IMR-90 (cell line): ENCODE measurements around the gene RYK. TPM values are rescaled to one million over a fixed set of nuclear protein-coding genes. Genes with fewer than 3 reads are reported as not detected.

Experiments used
- ATAC-seq: fragments of 200-7000 bp; cut with Tn5 transposase; 2 replicates; pipeline ENCODE4 v1.9.1; 2020; ENCODE audit warnings: low read depth, mild to moderate bottlenecking, moderate library complexity
- BruUV-seq: library from RNA; stranded (reverse); fragments of 400-500 nt; replicated peaks from 2 replicates; lab custom pipeline; 2021; lab: Mats Ljungman, UMichigan
- CTCF ChIA-PET: fragments of 300-600 bp; formaldehyde crosslinking; extraction: SDS; loops from one replicate; lab custom pipeline; 2021; ENCODE audit warnings: antibody characterized with exemption; lab: Yijun Ruan, JAX
- POLR2A ChIA-PET: fragments of 300-600 bp; sonication (Branson Sonifier 250); formaldehyde crosslinking; loops from one replicate; lab custom pipeline; 2022; ENCODE audit warnings: antibody characterized with exemption; ENCODE audit not compliant: unreplicated experiment; lab: Charles Lee
- DNase-seq: peaks from one replicate; pipeline ENCODE4 v3.0.0; 2013
- H2AFZ ChIP-seq: replicated peaks from 2 replicates; pipeline ENCODE3; 2013; ENCODE audit warnings: low read length, mild to moderate bottlenecking; ENCODE audit not compliant: poor library complexity
- H2AK5ac ChIP-seq: 2 replicates; pipeline ENCODE4 v1.6.1; 2013; ENCODE audit warnings: low read depth, low read length, inconsistent platforms
- H2AK9ac ChIP-seq: replicated peaks from 2 replicates; pipeline ENCODE3; 2013; ENCODE audit warnings: mild to moderate bottlenecking, low read depth, low read length, moderate library complexity; ENCODE audit not compliant: poor library complexity
- H2BK120ac ChIP-seq: 2 replicates; pipeline ENCODE4 v1.6.1; 2013; ENCODE audit warnings: low read depth, low read length, inconsistent platforms
- H2BK15ac ChIP-seq: 3 replicates; pipeline ENCODE4 v1.6.1; 2013; ENCODE audit warnings: low read depth, low read length, inconsistent platforms
- H2BK20ac ChIP-seq: 2 replicates; pipeline ENCODE4 v1.6.1; 2013; ENCODE audit warnings: low read depth, mild to moderate bottlenecking, inconsistent platforms, low read length, moderate library complexity
- H2BK5ac ChIP-seq: 2 replicates; pipeline ENCODE4 v1.6.1; 2013; ENCODE audit warnings: mild to moderate bottlenecking, low read depth, low read length, inconsistent platforms; ENCODE audit not compliant: poor library complexity, severe bottlenecking
- H3K14ac ChIP-seq: replicated peaks from 2 replicates; pipeline ENCODE4 v1.6.1; 2013; ENCODE audit warnings: low read depth, low read length, inconsistent platforms
- H3K18ac ChIP-seq: 2 replicates; pipeline ENCODE4 v1.6.1; 2013; ENCODE audit warnings: low read depth, low read length, control low read depth
- H3K23ac ChIP-seq: 2 replicates; pipeline ENCODE4 v1.6.1; 2013; ENCODE audit warnings: low read depth, low read length, inconsistent platforms
- H3K27ac ChIP-seq: 2 replicates; pipeline ENCODE4 v1.5.1; 2013; ENCODE audit warnings: mild to moderate bottlenecking, control low read depth, low read length; ENCODE audit not compliant: insufficient read depth
- H3K27me3 ChIP-seq: 2 replicates; pipeline ENCODE4 v1.6.1; 2013; ENCODE audit warnings: low read length; ENCODE audit not compliant: control insufficient read depth, insufficient read depth
- H3K36me3 ChIP-seq: 2 replicates; pipeline ENCODE4 v1.6.1; 2013; ENCODE audit warnings: low read length, mixed read lengths; ENCODE audit not compliant: control insufficient read depth, insufficient read depth
- H3K4ac ChIP-seq: 2 replicates; pipeline ENCODE4 v1.6.1; 2013; ENCODE audit warnings: low read depth, low read length, inconsistent platforms
- H3K4me1 ChIP-seq: 2 replicates; pipeline ENCODE4 v1.6.1; 2013; ENCODE audit warnings: low read length, mixed read lengths; ENCODE audit not compliant: control insufficient read depth, insufficient read depth
- H3K4me2 ChIP-seq: 2 replicates; pipeline ENCODE4 v1.6.1; 2013; ENCODE audit warnings: low read depth, mild to moderate bottlenecking, control low read depth, low read length, moderate library complexity
- H3K4me3 ChIP-seq: 2 replicates; pipeline ENCODE4 v1.5.1; 2013; ENCODE audit warnings: low read depth, mild to moderate bottlenecking, control low read depth, low read length, moderate library complexity; ENCODE audit not compliant: insufficient read depth
- H3K56ac ChIP-seq: 2 replicates; pipeline ENCODE4 v1.6.1; 2013; ENCODE audit warnings: low read length, inconsistent platforms; ENCODE audit not compliant: insufficient read depth; ENCODE audit errors: extremely low read depth
- H3K79me1 ChIP-seq, 2 experiments: 2 replicates each; pipeline ENCODE4 v1.6.1; 2013; ENCODE audit warnings: low read length in 2 of 2, inconsistent platforms in 1 of 2, low read depth in 1 of 2
- H3K9ac ChIP-seq: 2 replicates; pipeline ENCODE4 v1.6.1; 2013; ENCODE audit warnings: low read depth, low read length, control low read depth
- H3K9me1 ChIP-seq: 2 replicates; pipeline ENCODE4 v1.6.1; 2013; ENCODE audit warnings: low read length, inconsistent platforms; ENCODE audit not compliant: insufficient read depth
- H3K9me3 ChIP-seq: 2 replicates; pipeline ENCODE4 v1.6.1; 2013; ENCODE audit warnings: low read length; ENCODE audit not compliant: control insufficient read depth, insufficient read depth
- H4K20me1 ChIP-seq: 2 replicates; pipeline ENCODE4 v1.6.1; 2013; ENCODE audit warnings: low read length, inconsistent platforms; ENCODE audit not compliant: insufficient read depth
- H4K5ac ChIP-seq: 2 replicates; pipeline ENCODE4 v1.6.1; 2013; ENCODE audit warnings: mild to moderate bottlenecking, low read depth, low read length, control low read depth
- H4K8ac ChIP-seq, 2 experiments: 2 replicates each; pipeline ENCODE4 v1.6.1; 2013; ENCODE audit warnings: low read depth in 2 of 2, low read length in 2 of 2, control low read depth in 1 of 2, inconsistent platforms in 1 of 2
- H4K91ac ChIP-seq: 2 replicates; pipeline ENCODE4 v1.6.1; 2013; ENCODE audit warnings: low read depth, low read length, inconsistent platforms; ENCODE audit not compliant: insufficient read depth
- BHLHE40 ChIP-seq: fragments of 150-350 bp; IDR thresholded peaks from 2 replicates; pipeline ENCODE4 v1.6.1; 2016; ENCODE audit warnings: mild to moderate bottlenecking, low read depth, low read length
- CEBPB ChIP-seq: IDR thresholded peaks from 2 replicates; pipeline ENCODE4 v1.6.1; 2012; ENCODE audit warnings: low read depth, low read length, improper control_type of control experiment
- CHD1 ChIP-seq: IDR thresholded peaks from 2 replicates; pipeline ENCODE4 v1.6.1; 2012; ENCODE audit warnings: low read depth, low read length, improper control_type of control experiment
- FOS ChIP-seq: fragments of 150-350 bp; IDR thresholded peaks from 2 replicates; pipeline ENCODE4 v1.6.1; 2016; ENCODE audit warnings: low read depth, low read length
- MAFK ChIP-seq: IDR thresholded peaks from 2 replicates; pipeline ENCODE4 v1.6.1; 2012; ENCODE audit warnings: low read depth, low read length, improper control_type of control experiment
- MAZ ChIP-seq: IDR thresholded peaks from 2 replicates; pipeline ENCODE4 v1.6.1; 2012; ENCODE audit warnings: low read depth, mild to moderate bottlenecking, low read length, improper control_type of control experiment, moderate library complexity, borderline replicate concordance
- MXI1 ChIP-seq: IDR thresholded peaks from 2 replicates; pipeline ENCODE4 v1.6.1; 2012; ENCODE audit warnings: low read depth, mild to moderate bottlenecking, low read length, moderate library complexity, borderline replicate concordance
- NFE2L2 ChIP-seq: fragments of 150-350 bp; IDR thresholded peaks from 2 replicates; pipeline ENCODE4 v1.6.1; 2016; ENCODE audit warnings: low read depth, mild to moderate bottlenecking, low read length
- POLR2A ChIP-seq: IDR thresholded peaks from 2 replicates; pipeline ENCODE4 v1.6.1; 2012; ENCODE audit warnings: mild to moderate bottlenecking, low read depth, low read length
- RAD21 ChIP-seq: IDR thresholded peaks from 2 replicates; pipeline ENCODE4 v1.6.1; 2012; ENCODE audit warnings: low read length, improper control_type of control experiment
- RCOR1 ChIP-seq: IDR thresholded peaks from 2 replicates; pipeline ENCODE4 v1.6.1; 2012; ENCODE audit warnings: mild to moderate bottlenecking, low read length, improper control_type of control experiment; ENCODE audit not compliant: insufficient replicate concordance
- RFX5 ChIP-seq: IDR thresholded peaks from 2 replicates; pipeline ENCODE4 v1.8.0; 2012; ENCODE audit warnings: low read depth, mild to moderate bottlenecking, low read length, moderate library complexity
- SMC3 ChIP-seq: fragments of 150-350 bp; IDR thresholded peaks from 2 replicates; pipeline ENCODE4 v1.6.1; 2016; ENCODE audit warnings: low read depth, mild to moderate bottlenecking, antibody characterized with exemption, low read length, moderate library complexity
- dilution Hi-C: fragments of 300-500 bp; cut with HindIII; formaldehyde crosslinking; loops from one replicate; pipeline ENCODE4 v1.14.3; 2018; ENCODE audit warnings: low sequenced_read_pairs; ENCODE audit not compliant: unreplicated experiment
- in situ Hi-C: fragments of 300-500 bp; cut with MboI; formaldehyde crosslinking; loops from 3 replicates; pipeline ENCODE4 v1.14.3; 2019; ENCODE audit warnings: low sequenced_read_pairs, inconsistent platforms, mixed read lengths
- intact Hi-C: fragments of 100-400 bp; cut with micrococcal nuclease; formaldehyde crosslinking; loops from 2 replicates; pipeline ENCODE4 v1.10.0; 2022
- polyA plus RNA-seq, 3 experiments: library from polyadenylated mRNA; depleted of rRNA; stranded (reverse); fragments of >200 nt; gene quantifications; 2 replicates each; pipeline ENCODE4 v1.2.3, GENCODE V29; 2012; ENCODE audit warnings: low replicate concordance in 1 of 3
- total RNA-seq: library from RNA; depleted of rRNA; stranded (reverse); fragments of >200 nt; gene quantifications from 2 replicates; pipeline ENCODE4 v1.2.3, GENCODE V29; 2012
- TF ChIP-seq, protein P1 (sequence below): fragments of 150-350 bp; IDR thresholded peaks from 2 replicates; pipeline ENCODE4 v1.6.1; 2016; ENCODE audit warnings: low read depth, mild to moderate bottlenecking, low read length, moderate library complexity, borderline replicate concordance
- TF ChIP-seq, protein P2 (sequence below): fragments of 150-350 bp; IDR thresholded peaks from 2 replicates; pipeline ENCODE4 v1.6.1; 2017; ENCODE audit warnings: mild to moderate bottlenecking, antibody characterized with exemption, low read length, low read depth
- TF ChIP-seq, protein P3 (sequence below): conservative IDR thresholded peaks from 2 replicates; pipeline ENCODE4 v1.5.1; 2012; ENCODE audit warnings: mild to moderate bottlenecking, low read depth, low read length, improper control_type of control experiment

RYK gene
- total and polyA plus RNA-seq, 2 of the 4 experiments (the other 2 are of a cell fraction), result 42.4 to 106 TPM

DNA sequence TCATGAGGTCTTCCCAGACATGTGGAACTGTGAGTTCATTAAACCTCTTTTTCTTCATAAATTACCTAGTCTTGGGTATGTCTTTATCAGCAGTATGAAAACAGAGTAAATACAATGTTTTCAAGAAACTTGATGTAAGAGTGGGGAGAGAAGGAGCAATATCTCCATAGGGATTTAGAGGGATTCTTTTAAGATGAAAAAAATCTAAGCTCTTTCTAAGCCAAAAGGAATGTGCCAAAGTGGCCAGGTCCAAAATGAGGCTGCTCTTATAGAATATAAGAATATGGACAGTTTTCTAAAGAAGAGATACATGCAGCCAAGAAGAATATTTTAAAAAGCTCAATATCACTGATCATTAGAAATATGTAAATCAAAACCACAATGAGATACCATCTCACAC, 23.9 kb upstream of the RYK start:
- no TSS peak for BruUV-seq
- POLR2A ChIA-PET, result no interaction called here

More for the DNA sequence above, 23.9 kb upstream of the RYK start:
- H2BK20ac ChIP-seq, result no peak overlapping the region
- H2BK120ac ChIP-seq, result no peak overlapping the region
- no peak overlapping the region for H3K56ac ChIP-seq
- intact Hi-C loops (no loop called here), dilution Hi-C loops (no loop called here), in situ Hi-C loops (no loop called here)
- no peak overlapping the region for H3K4me2 ChIP-seq
- CTCF ChIA-PET, result no interaction called here
- DNase-seq (no peak), ATAC-seq (no peak)
- H3K23ac ChIP-seq, result no peak overlapping the region
- H4K5ac ChIP-seq, result no peak overlapping the region
- H2BK5ac ChIP-seq, result no peak overlapping the region
- no peak overlapping the region for H2AK9ac ChIP-seq
- no peak overlapping the region for H4K91ac ChIP-seq
- TF ChIP-seq, protein P1, sequence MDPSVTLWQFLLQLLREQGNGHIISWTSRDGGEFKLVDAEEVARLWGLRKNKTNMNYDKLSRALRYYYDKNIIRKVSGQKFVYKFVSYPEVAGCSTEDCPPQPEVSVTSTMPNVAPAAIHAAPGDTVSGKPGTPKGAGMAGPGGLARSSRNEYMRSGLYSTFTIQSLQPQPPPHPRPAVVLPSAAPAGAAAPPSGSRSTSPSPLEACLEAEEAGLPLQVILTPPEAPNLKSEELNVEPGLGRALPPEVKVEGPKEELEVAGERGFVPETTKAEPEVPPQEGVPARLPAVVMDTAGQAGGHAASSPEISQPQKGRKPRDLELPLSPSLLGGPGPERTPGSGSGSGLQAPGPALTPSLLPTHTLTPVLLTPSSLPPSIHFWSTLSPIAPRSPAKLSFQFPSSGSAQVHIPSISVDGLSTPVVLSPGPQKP, result no peak
- TF ChIP-seq RCOR1 (no peak), FOS (no peak), CHD1 (no peak), SMC3 (no peak), RFX5 (no peak), CEBPB (no peak), MXI1 (no peak), POLR2A (no peak), BHLHE40 (no peak), NFE2L2 (no peak), MAFK (no peak), MAZ (no peak), RAD21 (no peak)
- TF ChIP-seq, protein P2, sequence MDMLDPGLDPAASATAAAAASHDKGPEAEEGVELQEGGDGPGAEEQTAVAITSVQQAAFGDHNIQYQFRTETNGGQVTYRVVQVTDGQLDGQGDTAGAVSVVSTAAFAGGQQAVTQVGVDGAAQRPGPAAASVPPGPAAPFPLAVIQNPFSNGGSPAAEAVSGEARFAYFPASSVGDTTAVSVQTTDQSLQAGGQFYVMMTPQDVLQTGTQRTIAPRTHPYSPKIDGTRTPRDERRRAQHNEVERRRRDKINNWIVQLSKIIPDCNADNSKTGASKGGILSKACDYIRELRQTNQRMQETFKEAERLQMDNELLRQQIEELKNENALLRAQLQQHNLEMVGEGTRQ, result no peak
- TF ChIP-seq, protein P3, sequence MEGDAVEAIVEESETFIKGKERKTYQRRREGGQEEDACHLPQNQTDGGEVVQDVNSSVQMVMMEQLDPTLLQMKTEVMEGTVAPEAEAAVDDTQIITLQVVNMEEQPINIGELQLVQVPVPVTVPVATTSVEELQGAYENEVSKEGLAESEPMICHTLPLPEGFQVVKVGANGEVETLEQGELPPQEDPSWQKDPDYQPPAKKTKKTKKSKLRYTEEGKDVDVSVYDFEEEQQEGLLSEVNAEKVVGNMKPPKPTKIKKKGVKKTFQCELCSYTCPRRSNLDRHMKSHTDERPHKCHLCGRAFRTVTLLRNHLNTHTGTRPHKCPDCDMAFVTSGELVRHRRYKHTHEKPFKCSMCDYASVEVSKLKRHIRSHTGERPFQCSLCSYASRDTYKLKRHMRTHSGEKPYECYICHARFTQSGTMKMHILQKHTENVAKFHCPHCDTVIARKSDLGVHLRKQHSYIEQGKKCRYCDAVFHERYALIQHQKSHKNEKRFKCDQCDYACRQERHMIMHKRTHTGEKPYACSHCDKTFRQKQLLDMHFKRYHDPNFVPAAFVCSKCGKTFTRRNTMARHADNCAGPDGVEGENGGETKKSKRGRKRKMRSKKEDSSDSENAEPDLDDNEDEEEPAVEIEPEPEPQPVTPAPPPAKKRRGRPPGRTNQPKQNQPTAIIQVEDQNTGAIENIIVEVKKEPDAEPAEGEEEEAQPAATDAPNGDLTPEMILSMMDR, result no peak
- no peak overlapping the region for H3K4ac ChIP-seq
- no peak overlapping the region for H2AFZ ChIP-seq
- H3K9me1 ChIP-seq, result peaks cover 2% of the 10 kb centered on the region; the same call in 1 of the 2 replicates
- H3K4me3 ChIP-seq, result no peak overlapping the region
- H3K27me3 ChIP-seq, result peaks cover 6% of the 10 kb centered on the region; the same call in 1 of the 2 replicates
- no peak overlapping the region for H3K18ac ChIP-seq
- no peak overlapping the region for H2AK5ac ChIP-seq
- no peaks in the 10 kb centered on the region for H3K9me3 ChIP-seq
- no peak overlapping the region for H2BK15ac ChIP-seq
- H3K79me1 ChIP-seq, result no peaks in the 10 kb centered on the region
- no peaks in the 10 kb centered on the region for H4K20me1 ChIP-seq
- H3K27ac ChIP-seq, result no peak overlapping the region
- H3K9ac ChIP-seq, result no peak overlapping the region
- no peak overlapping the region for H4K8ac ChIP-seq
- H3K14ac ChIP-seq, result no peak overlapping the region
- no peaks in the 10 kb centered on the region for H3K36me3 ChIP-seq
- H3K4me1 ChIP-seq, result peaks cover 4% of the 10 kb centered on the region
